AG04450 (cell line): Measurements from ENCODE around the gene CFAP52. TPM values are rescaled to one million over a fixed set of nuclear protein-coding genes. Genes with fewer than 3 reads are reported as not detected.

Experiments
- CTCF ChIA-PET: fragments of 300-600, 350-600 bp; formaldehyde crosslinking; extraction: SDS; loops from one replicate; lab custom pipeline; 2022; ENCODE audit warnings: antibody characterized with exemption, inconsistent platforms; lab: Charles Lee
- POLR2A ChIA-PET: fragments of 350-600 bp; formaldehyde crosslinking; extraction: SDS; loops from one replicate; lab custom pipeline; 2021; ENCODE audit warnings: antibody characterized with exemption, inconsistent platforms; lab: Yijun Ruan, JAX
- DNase-seq: peaks from one replicate; pipeline ENCODE4 v3.0.0-alpha.2; 2011; ENCODE audit warnings: low read depth, low spot score
- H3K27ac ChIP-seq: one replicate; pipeline ENCODE4 v1.5.1; 2012; ENCODE audit warnings: low read depth, low read length, control low read depth
- H3K27me3 ChIP-seq: one replicate; pipeline ENCODE4 v1.6.0; 2012; ENCODE audit warnings: low read length; ENCODE audit not compliant: control insufficient read depth, insufficient read depth
- H3K4me3 ChIP-seq: 2 replicates; pipeline ENCODE4 v1.5.1; 2011; ENCODE audit warnings: mild to moderate bottlenecking, low read depth, low read length, control low read depth
- H3K9me3 ChIP-seq: 2 replicates; pipeline ENCODE4 v1.5.1; 2012; ENCODE audit warnings: low read length; ENCODE audit not compliant: control insufficient read depth, insufficient read depth
- CTCF ChIP-seq: IDR thresholded peaks from 2 replicates; pipeline ENCODE4 v1.5.1; 2011; ENCODE audit warnings: low read depth, low read length, control low read depth, inconsistent platforms
- polyA plus RNA-seq: library from polyadenylated mRNA; depleted of rRNA; stranded (reverse); fragments of >200 nt; gene quantifications from 2 replicates; pipeline ENCODE4 v1.2.3, GENCODE V29; 2011

CFAP52 gene
- polyA plus RNA-seq, 1 experiment, result not detected

GRCh38 chr17:9568004-9568403 is 8.4 kb upstream of the CFAP52 start:
- Histone ChIP-seq H3K9me3 (no peaks in the 10 kb centered on the region; the same call in 1 of the 2 replicates), H3K4me3 (no peak overlapping the region), H3K27ac (no peak overlapping the region), H3K27me3 (no peaks in the 10 kb centered on the region)
- ChIA-PET CTCF (interaction anchor here (1.4 kb wide), 1 partner anchor 10 kb away, joined by 4 read pairs; no protein-coding TSS in a partner anchor), POLR2A (no interaction called here)
- DNase-seq, result no peak
- no peak for TF ChIP-seq CTCF

GRCh38 chr17:9568957-9569588 is 7.4 kb upstream of the CFAP52 start:
- H3K27me3 ChIP-seq, result no peaks in the 10 kb centered on the region
- POLR2A ChIA-PET, result no interaction called here
- DNase-seq, result no peak
- no peak for TF ChIP-seq CTCF
- CTCF ChIA-PET, result interaction anchor here (1.4 kb wide), 1 partner anchor 9 kb away, joined by 4 read pairs; no protein-coding TSS in a partner anchor
- H3K9me3 ChIP-seq, result no peaks in the 10 kb centered on the region
- no peak overlapping the region for H3K4me3 ChIP-seq
- no peak overlapping the region for H3K27ac ChIP-seq

- Histone ChIP-seq H3K9me3 (no peaks in the 10 kb centered on the region), H3K4me3 (no peak overlapping the region), H3K27me3 (no peaks in the 10 kb centered on the region), H3K27ac (no peak overlapping the region)
- DNase-seq, result no peak
- CTCF ChIA-PET, result interaction anchor here (0.7 kb wide), 1 partner anchor 16 kb away, joined by 3 read pairs; no protein-coding TSS in a partner anchor
- POLR2A ChIA-PET, result no interaction called here
- no peak for TF ChIP-seq CTCF
Measured at GRCh38 chr17:9571201-9571600, 5.2 kb upstream of the CFAP52 start.

- TF ChIP-seq CTCF, result peak; percentile 19; the same call in 1 of the 2 replicates
- H3K27me3 ChIP-seq, result no peaks in the 10 kb centered on the region
- POLR2A ChIA-PET, result interaction anchor here (0.7 kb wide), 1 partner anchor 44 kb away, joined by 3 read pairs; no protein-coding TSS in a partner anchor
Measured at GRCh38 chr17:9575381-9576101, 901 bp upstream of the CFAP52 start, which contains the start of gene STX8. Gene STX8 (minus strand): TSS chr17:9575820. CDS start chr17:9575808, 12 bp downstream.

GRCh38 chr17:9577373-9577709 is 899 bp downstream of the CFAP52 start:
- no peak overlapping the region for H3K4me3 ChIP-seq
- no peak for DNase-seq
- POLR2A ChIA-PET, result no interaction called here

More at GRCh38 chr17:9575381-9576101, 901 bp upstream of the CFAP52 start, which contains the start of gene STX8:
- peak within 1 kb of the TSS; percentile 39 for H3K27ac ChIP-seq
- CTCF ChIA-PET, result interaction anchor here (0.6 to 3.9 kb wide), 7 partner anchors 14 to 1166 kb away, joined by 3 to 41 read pairs (median 5); no protein-coding TSS in a partner anchor
- DNase-seq, result peak; percentile 75
- H3K4me3 ChIP-seq, result peak within 1 kb of the TSS; percentile 87
- no peaks in the 10 kb centered on the region for H3K9me3 ChIP-seq

More at GRCh38 chr17:9577373-9577709, 899 bp downstream of the CFAP52 start:
- Histone ChIP-seq H3K27me3 (no peaks in the 10 kb centered on the region), H3K27ac (no peak overlapping the region), H3K9me3 (no peaks in the 10 kb centered on the region)
- TF ChIP-seq CTCF, result no peak
- CTCF ChIA-PET, result interaction anchor here (0.6 to 3.9 kb wide), 27 partner anchors 8 to 1069 kb away, joined by 3 to 41 read pairs (median 4); no protein-coding TSS in a partner anchor
